Renal cortex interstitium (tissue), 11 donors: Measurements from ENCODE around the gene OR13J1. TPM values are rescaled to one million over a fixed set of nuclear protein-coding genes. Genes with fewer than 3 reads are reported as not detected.
"Not testable (repeated sequence)": the region's sequence is repeated elsewhere in the genome, so short reads cannot be mapped to it uniquely, and the experiment has no call there.

Experiments
- DNase-seq, 11 donors: peaks; one replicate each; pipeline ENCODE4 v3.0.0-alpha.2; 2013; ENCODE audit warnings: low read depth in 9 of 11, low spot score in 4 of 11; ENCODE audit errors: extremely low read depth in 1 of 11
- polyA plus RNA-seq, 3 donors: library from polyadenylated mRNA; unstranded; fragments of 120-200 nt; gene quantifications; one replicate each; pipeline ENCODE4 v1.2.1, GENCODE V29; 2013; ENCODE audit not compliant: insufficient read length in 3 of 3

Gene OR13J1
- polyA plus RNA-seq, 3 donors: 0.11 TPM; not detected in 2

GRCh38 chr9:35906923-35907699 is 36.9 kb upstream of the OR13J1 start:
- DNase-seq: peak in 1 of 11 donors; percentile 50

DNA sequence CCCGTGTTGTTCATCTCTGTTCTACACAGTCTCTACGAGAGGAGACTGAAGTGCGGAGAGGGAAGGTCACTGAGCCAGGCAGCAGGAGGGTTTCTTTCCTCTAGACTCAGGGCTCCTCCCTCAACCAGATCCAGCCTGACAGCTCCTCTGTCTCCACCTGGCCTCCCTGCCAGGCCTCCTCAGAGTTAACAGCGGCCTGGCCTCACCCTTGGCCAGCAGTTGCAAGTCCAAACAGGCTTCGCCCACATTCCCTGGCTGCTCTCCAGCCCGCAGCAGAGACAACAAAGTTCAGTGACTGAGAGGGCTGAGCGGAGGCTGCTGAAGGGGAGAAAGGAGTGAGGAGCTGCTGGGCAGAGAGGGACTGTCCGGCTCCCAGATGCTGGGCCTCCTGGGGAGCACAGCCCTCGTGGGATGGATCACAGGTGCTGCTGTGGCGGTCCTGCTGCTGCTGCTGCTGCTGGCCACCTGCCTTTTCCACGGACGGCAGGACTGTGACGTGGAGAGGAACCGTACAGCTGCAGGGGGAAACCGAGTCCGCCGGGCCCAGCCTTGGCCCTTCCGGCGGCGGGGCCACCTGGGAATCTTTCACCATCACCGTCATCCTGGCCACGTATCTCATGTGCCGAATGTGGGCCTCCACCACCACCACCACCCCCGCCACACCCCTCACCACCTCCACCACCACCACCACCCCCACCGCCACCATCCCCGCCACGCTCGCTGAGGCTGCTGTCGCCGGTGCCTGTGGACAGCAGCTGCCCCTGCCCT is 35.9 kb upstream of the OR13J1 start, which contains the start of gene HRCT1:
HRCT1 (plus strand) TSS at position 291 of the 768 bp plus-strand sequence; CDS start at position 377, 86 bp downstream.
- DNase-seq: peak in 2 of 11 donors; percentile 46 to 76

GRCh38 chr9:35905051-35905781 is 35.0 kb upstream of the OR13J1 start:
- DNase-seq: no peak

GRCh38 chr9:35904338-35904737 is 34.1 kb upstream of the OR13J1 start:
- DNase-seq: no peak

GRCh38 chr9:35903049-35903448 is 32.8 kb upstream of the OR13J1 start:
- DNase-seq: peak in 2 of 11 donors; percentile 66 to 74

GRCh38 chr9:35899021-35899420 is 28.8 kb upstream of the OR13J1 start:
- no peak for DNase-seq

DNA sequence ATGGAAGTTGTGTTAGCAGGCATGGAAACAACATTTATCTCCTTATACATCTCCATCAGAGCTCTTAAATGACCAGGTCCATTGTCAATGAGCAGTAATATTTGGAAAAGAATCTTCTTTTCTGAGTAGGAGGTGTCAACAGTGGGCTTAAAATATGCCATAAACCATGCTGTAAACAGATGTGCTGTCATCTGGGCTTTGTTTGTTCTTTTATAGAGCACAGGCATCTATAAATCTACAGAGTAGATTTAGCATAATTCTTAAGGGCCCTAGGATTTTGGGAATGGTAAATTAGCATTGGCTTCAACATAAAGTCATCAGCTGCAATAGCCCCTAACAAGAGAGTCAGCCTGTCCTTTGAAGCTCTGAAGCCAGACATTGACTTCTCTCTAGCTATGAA is 28.1 kb upstream of the OR13J1 start:
- DNase-seq: no peak

- DNase-seq: not testable (repeated sequence)
Measured at GRCh38 chr9:35897376-35898099, 27.3 kb upstream of the OR13J1 start.

DNA sequence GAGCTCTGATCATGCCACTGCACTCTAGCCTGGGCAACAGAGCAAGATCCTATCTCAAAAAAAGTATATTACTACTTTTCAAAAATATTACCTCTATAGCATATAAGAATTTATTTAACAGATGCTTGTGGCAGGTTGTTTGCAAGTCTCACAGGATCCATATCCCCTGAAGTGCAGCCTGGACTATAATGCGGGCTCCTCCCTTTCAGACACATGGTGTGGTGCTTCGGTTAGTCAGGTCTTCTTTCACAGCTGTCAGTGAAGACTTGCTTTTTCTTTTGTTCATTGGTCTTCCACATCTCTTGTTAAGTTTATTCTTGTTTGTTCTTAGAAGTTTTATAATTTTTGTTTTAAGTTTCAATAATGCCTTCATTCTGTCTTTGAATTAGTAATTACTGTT is 26.4 kb upstream of the OR13J1 start:
- no peak for DNase-seq

GRCh38 chr9:35892051-35892450 is 21.9 kb upstream of the OR13J1 start:
- no peak for DNase-seq

GRCh38 chr9:35891646-35892045 is 21.4 kb upstream of the OR13J1 start:
- no peak for DNase-seq

DNA sequence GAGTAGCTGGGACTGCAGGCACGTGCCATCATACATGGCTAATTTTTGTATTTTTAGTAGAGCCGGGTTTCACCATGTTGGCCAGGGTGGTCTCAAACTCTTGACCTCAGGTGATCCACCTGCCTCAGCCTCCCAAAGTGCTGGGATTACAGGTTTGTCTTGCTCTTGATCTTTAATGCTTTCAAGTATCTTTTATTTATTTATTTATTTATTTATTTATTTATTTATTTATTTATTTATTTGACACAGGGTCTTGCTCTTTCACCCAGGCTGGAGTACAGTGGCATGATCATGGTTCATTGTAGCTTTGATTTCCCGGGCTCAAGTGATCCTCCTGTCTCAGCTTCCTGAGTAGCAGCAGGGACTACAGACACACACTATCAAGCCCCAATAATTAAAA is 14.7 kb upstream of the OR13J1 start:
- DNase-seq: not testable (repeated sequence)

- no peak for DNase-seq
Measured at GRCh38 chr9:35882996-35883395, 12.8 kb upstream of the OR13J1 start.

GRCh38 chr9:35882263-35882848 is 12.2 kb upstream of the OR13J1 start:
- peak in 10 of 11 donors; percentile 43 to 69 (median 62) for DNase-seq

DNA sequence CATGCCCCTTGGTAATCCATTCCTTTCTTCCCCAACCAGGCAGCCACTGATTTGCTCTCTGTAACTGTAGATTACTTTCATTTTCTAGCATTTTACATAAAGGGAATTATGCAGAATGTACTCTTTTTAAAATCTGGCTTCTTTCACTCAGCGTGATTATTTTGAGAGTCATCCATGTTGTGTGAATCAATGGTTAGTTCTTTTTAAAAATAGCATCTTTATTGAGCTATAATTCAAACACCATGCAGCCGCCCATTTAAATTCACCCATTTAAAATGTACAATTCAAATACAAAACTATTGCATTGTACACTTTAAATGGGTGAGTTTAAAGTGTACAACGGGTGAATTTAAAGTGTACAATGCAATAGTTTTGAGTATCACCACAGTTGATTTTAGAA is 2.3 kb upstream of the OR13J1 start:
- no peak for DNase-seq

- DNase-seq: no peak
Measured at GRCh38 chr9:35871545-35871944, 1.3 kb upstream of the OR13J1 start.

- no peak for DNase-seq
Measured at GRCh38 chr9:35869621-35870216, 482 bp downstream of the OR13J1 start.

- no peak for DNase-seq
Measured at GRCh38 chr9:35868933-35869332, 1.3 kb downstream of the OR13J1 start.
